Muscle layer of duodenum (tissue), 2 donors: Measurements from ENCODE around the gene ETFRF1.

Experiments used
- H3K27ac ChIP-seq: one replicate; pipeline ENCODE4 v1.7.0; 2013; ENCODE audit warnings: mild to moderate bottlenecking, low read length
- H3K27me3 ChIP-seq: one replicate; pipeline ENCODE4 v1.7.0; 2013; ENCODE audit warnings: low read depth, mild to moderate bottlenecking, control low read depth, low read length
- H3K36me3 ChIP-seq, 2 donors: one replicate each; pipeline ENCODE4 v1.7.0; 2013; ENCODE audit warnings: low read length in 2 of 2, control low read depth in 1 of 2, mild to moderate bottlenecking in 1 of 2; ENCODE audit not compliant: insufficient read depth in 2 of 2, control insufficient read depth in 1 of 2
- H3K4me1 ChIP-seq, 2 donors: one replicate each; pipeline ENCODE4 v1.7.0; 2013; ENCODE audit warnings: low read length in 2 of 2, mild to moderate bottlenecking in 2 of 2, control low read depth in 1 of 2, moderate library complexity in 1 of 2; ENCODE audit not compliant: insufficient read depth in 2 of 2, control insufficient read depth in 1 of 2
- H3K4me3 ChIP-seq, 2 donors: one replicate each; pipeline ENCODE4 v1.7.0; 2013; ENCODE audit warnings: low read length in 2 of 2, low read depth in 1 of 2, mild to moderate bottlenecking in 1 of 2
- H3K9me3 ChIP-seq, 2 donors: one replicate each; pipeline ENCODE4 v1.7.0; 2013; ENCODE audit warnings: low read length in 2 of 2, control low read depth in 1 of 2, mild to moderate bottlenecking in 1 of 2; ENCODE audit not compliant: control insufficient read depth in 1 of 2
- donor health status: healthy.

The ETFRF1 gene

GRCh38 chr12:25236190-25236589 is 41.2 kb downstream of the ETFRF1 start:
- Histone ChIP-seq H3K4me3 (no peak overlapping the region), H3K27me3 (no peaks in the 10 kb centered on the region), H3K4me1 (peaks cover 0 to 9% of the 10 kb centered on the region in 2 donors), H3K9me3 (no peaks in the 10 kb centered on the region), H3K27ac (no peak overlapping the region), H3K36me3 (peaks cover 0 to 5% of the 10 kb centered on the region in 2 donors)

DNA sequence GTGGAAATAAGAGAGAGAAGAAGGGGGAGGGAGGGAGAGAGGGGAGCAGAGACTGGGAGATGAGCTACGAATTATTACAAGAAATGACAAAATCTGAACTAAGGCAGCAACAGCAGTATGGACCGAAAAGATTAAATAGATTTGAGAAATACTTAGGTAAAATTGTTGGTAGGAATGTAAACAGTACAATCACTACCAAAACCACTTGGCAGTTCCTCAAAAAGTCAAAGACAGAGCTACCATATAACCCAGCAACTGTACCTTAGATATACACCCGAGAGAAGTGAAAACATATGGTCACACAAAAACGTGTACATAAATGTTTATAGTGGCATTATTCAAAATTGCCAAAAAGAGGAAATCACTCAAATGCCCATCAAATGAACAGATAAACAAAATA is 41.6 kb downstream of the ETFRF1 start:
- H3K4me3 ChIP-seq: no peak overlapping the region
- peaks cover 0 to 13% of the 10 kb centered on the region in 2 donors for H3K4me1 ChIP-seq
- H3K27me3 ChIP-seq: no peaks in the 10 kb centered on the region
- no peaks in the 10 kb centered on the region for H3K9me3 ChIP-seq
- peaks cover 0 to 5% of the 10 kb centered on the region in 2 donors for H3K36me3 ChIP-seq
- no peak overlapping the region for H3K27ac ChIP-seq

DNA sequence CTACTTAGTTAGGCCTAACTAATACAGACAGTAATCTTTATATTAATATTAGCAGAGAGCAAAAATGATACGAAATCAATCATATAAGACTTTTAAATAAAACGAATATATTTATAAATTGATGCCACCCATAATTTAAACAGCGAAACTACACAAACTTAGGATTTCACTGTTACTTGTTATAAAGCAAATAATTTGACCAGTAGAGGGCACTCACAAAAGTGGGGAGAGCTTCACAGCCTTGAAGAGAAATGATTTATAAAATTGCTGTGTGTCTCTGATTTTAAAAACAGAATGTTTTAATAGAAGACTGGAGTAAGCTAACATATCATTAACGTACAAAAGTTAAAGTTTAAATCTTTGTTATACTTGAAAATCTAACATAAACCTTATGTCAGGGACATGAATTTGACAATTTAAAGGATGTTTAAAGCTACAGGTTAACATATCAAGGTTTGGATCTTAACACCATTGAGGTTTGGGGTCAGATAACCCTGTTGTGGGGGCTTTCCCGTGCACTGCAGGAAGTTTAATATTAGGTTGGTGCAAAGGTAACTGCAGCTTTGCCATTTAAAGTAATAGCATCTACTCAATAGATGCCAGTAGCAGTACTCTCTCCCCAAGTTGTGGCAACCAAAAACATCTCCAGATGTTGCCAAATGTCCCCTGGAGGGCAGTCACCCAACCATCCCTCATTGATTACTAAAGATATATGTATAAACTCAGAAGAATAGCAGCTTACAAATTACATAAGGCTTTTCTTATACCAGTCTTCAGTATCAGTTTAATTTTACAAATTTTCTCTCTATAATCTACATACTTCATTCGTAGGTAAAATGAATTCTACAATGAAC is 46.4 kb downstream of the ETFRF1 start:
- H3K4me1 ChIP-seq: peaks cover 6 to 7% of the 10 kb centered on the region in 2 donors
- H3K4me3 ChIP-seq: no peak overlapping the region
- peak overlapping the region; percentile 10 for H3K27ac ChIP-seq
- H3K27me3 ChIP-seq: no peaks in the 10 kb centered on the region
- peaks cover 0 to 11% of the 10 kb centered on the region in 2 donors for H3K36me3 ChIP-seq
- no peaks in the 10 kb centered on the region for H3K9me3 ChIP-seq

- H3K4me1 ChIP-seq: peaks cover 6% of the 10 kb centered on the region in 2 donors
- peaks cover 0 to 11% of the 10 kb centered on the region in 2 donors for H3K36me3 ChIP-seq
- H3K9me3 ChIP-seq: no peaks in the 10 kb centered on the region
- H3K27ac ChIP-seq: peak overlapping the region; percentile 19
- no peaks in the 10 kb centered on the region for H3K27me3 ChIP-seq
- H3K4me3 ChIP-seq: no peak overlapping the region
Observed at GRCh38 chr12:25242981-25243679, 48.1 kb downstream of the ETFRF1 start.

GRCh38 chr12:25243680-25243990 is 48.6 kb downstream of the ETFRF1 start:
- H3K27ac ChIP-seq: peak overlapping the region; percentile 19
- H3K27me3 ChIP-seq: no peaks in the 10 kb centered on the region
- H3K4me3 ChIP-seq: no peak overlapping the region
- H3K4me1 ChIP-seq: peaks cover 6 to 10% of the 10 kb centered on the region in 2 donors
- H3K9me3 ChIP-seq: no peaks in the 10 kb centered on the region
- peaks cover 0 to 11% of the 10 kb centered on the region in 2 donors for H3K36me3 ChIP-seq

- Histone ChIP-seq H3K9me3 (no peaks in the 10 kb centered on the region), H3K4me1 (peaks cover 11 to 18% of the 10 kb centered on the region in 2 donors), H3K27me3 (no peaks in the 10 kb centered on the region), H3K36me3 (peaks cover 0 to 11% of the 10 kb centered on the region in 2 donors), H3K27ac (no peak overlapping the region), H3K4me3 (no peak overlapping the region)
Observed at GRCh38 chr12:25245491-25245890, 50.5 kb downstream of the ETFRF1 start.

DNA sequence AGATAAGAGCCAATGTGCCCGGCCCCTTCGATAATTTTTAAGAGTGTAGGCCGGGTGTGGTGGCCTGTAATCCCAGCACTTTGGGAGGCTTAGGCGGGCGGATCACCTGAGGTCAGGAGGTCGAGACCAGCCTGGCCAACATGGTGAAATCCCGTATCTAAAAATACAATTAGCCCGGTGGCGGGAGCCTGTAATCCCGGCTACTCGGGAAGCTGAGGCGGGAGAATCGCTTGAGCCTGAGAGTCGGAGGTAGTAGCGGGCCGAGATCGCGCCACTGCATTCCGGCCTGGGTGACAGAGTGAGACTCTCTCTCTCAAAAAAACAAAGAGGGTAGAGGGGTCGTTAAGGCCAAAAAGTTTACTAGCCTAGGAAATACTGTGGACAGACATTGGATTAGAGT is 53.1 kb downstream of the ETFRF1 start:
- Histone ChIP-seq H3K27me3 (no peaks in the 10 kb centered on the region), H3K4me3 (no peak overlapping the region), H3K4me1 (peaks cover 11 to 12% of the 10 kb centered on the region in 2 donors), H3K27ac (no peak overlapping the region), H3K36me3 (peaks cover 0 to 11% of the 10 kb centered on the region in 2 donors), H3K9me3 (no peaks in the 10 kb centered on the region)

DNA sequence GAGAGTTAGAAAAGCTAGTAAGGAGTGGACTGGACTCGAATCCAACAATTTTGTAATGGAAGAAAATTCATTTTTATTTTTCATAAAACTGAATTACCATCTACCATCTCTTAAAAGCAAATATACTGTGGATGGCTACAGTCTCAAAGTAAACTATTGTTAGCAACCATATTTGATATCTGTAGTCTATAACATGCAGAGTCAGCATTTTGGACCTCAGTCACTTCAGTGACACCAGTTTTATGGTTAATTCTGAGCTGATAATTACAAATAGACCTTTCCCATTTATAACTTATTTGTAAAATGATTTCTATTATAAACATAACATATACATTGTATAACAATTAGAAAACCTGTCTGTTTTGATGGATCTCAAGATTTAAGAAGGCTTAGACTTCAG is 53.7 kb downstream of the ETFRF1 start:
- no peaks in the 10 kb centered on the region for H3K27me3 ChIP-seq
- no peak overlapping the region for H3K4me3 ChIP-seq
- H3K27ac ChIP-seq: no peak overlapping the region
- no peaks in the 10 kb centered on the region for H3K9me3 ChIP-seq
- peaks cover 0 to 11% of the 10 kb centered on the region in 2 donors for H3K36me3 ChIP-seq
- peaks cover 11 to 12% of the 10 kb centered on the region in 2 donors for H3K4me1 ChIP-seq

DNA sequence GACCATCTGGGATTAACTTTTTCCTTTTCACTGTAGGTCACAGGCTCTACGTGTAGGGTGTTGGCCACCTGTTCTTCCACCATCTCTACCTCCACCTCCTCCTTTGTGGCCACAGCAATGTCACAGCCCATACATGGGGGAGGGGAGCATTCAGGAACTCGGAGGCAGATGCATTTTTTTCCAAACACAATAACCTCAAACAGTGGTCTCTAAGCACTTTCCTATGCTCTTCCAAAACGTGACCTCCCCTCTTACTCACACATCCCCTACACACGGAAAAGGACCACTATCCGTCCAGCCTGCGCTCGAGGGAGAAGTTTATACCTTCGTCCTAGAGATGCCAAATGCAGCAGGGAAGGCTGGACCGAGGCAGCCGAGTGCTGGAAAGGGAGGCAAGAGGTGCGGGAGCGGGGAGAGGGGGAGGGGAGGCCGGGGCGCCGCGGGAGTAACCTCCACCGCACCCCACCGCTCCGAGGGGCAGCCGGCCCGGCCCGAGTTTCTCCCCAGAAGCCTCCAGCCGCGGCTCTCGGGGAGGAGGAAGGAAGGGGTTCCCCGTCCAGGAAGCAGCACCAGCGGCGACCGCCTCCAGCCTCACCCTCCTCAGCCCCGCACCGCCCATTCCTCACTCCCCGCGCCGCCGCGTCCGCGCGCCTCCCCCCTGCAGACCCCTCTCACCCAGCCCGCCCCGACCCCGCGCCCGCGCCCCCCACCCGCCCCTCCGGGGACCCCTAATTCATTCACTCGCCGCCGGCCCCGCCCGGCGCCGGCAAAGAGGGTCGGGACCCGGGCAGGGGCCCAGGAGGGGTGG is 55.1 kb downstream of the ETFRF1 start:
- no peaks in the 10 kb centered on the region for H3K9me3 ChIP-seq
- H3K4me3 ChIP-seq: peak overlapping the region; percentile 84 to 98
- peaks cover 0 to under 1% of the 10 kb centered on the region in 2 donors for H3K36me3 ChIP-seq
- H3K27ac ChIP-seq: peak overlapping the region; percentile 82
- H3K27me3 ChIP-seq: no peaks in the 10 kb centered on the region
- peaks cover 5 to 12% of the 10 kb centered on the region in 2 donors for H3K4me1 ChIP-seq

DNA sequence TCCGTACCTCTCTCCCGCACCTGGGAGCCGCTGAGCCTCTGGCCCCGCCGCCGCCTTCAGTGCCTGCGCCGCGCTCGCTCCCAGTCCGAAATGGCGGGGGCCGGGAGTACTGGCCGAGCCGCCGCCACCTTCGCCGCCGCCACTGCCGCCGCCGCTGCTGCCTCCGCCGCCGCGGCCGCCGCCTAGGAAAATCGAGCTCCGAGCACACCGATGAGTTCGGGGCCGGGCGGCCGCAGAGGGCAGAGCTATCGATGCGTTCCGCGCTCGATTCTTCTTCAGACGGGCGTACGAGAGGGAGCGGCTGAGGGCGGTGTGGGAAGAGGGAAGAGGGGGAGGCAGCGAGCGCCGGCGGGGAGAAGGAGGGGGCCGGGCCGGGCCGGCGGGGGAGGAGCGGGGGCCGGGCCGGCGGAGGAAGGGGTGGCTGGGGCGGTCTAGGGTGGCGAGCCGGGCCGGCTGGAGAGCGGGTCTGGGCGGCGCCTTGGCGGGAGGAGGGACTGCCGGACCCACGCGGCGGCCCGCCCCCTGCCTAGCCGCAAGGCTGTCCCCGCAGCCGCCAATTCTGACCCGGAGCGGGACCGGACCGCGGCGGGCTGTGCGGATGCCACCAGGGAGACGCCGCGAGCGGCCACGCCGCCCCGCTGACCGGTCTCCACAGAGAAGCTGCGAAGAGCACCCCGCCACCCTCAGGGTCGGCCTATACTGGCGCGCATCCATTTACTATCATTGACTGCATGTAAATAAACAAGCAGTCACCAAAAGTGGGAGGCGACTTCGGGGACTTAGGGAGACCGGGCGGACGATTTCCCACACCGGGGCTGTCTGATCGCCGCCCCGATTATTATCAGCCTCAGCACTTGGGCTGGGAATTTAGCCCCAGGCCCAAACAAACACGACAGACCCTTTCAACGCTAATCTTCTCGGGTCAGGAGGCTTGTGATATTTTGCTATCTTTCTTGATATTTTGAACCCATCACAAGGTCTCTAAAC is 56.0 kb downstream of the ETFRF1 start, which contains the start of gene KRAS:
TSS of gene KRAS (minus strand) at position 186 of the 987 bp plus-strand sequence.
- H3K9me3 ChIP-seq: no peaks in the 10 kb centered on the region
- H3K27me3 ChIP-seq: no peaks in the 10 kb centered on the region
- H3K36me3 ChIP-seq: no peaks in the 10 kb centered on the region
- H3K4me3 ChIP-seq: peak within 1 kb of the TSS; percentile 84 to 98
- peaks cover 5 to 12% of the 10 kb centered on the region in 2 donors for H3K4me1 ChIP-seq
- peak within 1 kb of the TSS; percentile 82 for H3K27ac ChIP-seq
